Kidney epithelial cell (primary cell): ENCODE measurements around the gene AKAP14. TPM values are rescaled to one million over a fixed set of nuclear protein-coding genes. Genes with fewer than 3 reads are reported as not detected.

ENCODE experiments used
- DNase-seq: peaks from one replicate; pipeline ENCODE4 v3.0.0-alpha.2; 2010; ENCODE audit warnings: low read depth
- H3K27me3 ChIP-seq: 2 replicates; pipeline ENCODE4 v1.6.0; 2011; ENCODE audit warnings: low read length; ENCODE audit not compliant: control insufficient read depth, insufficient read depth
- H3K36me3 ChIP-seq: 2 replicates; pipeline ENCODE4 v1.5.1; 2011; ENCODE audit warnings: low read length; ENCODE audit not compliant: control insufficient read depth, insufficient read depth
- H3K4me3 ChIP-seq: 2 replicates; pipeline ENCODE4 v1.5.1; 2011; ENCODE audit warnings: low read depth, mild to moderate bottlenecking, control low read depth, low read length
- total RNA-seq: library from RNA; depleted of rRNA; stranded (reverse); fragments of >200 nt; gene quantifications from 2 replicates; pipeline ENCODE4 v1.2.3, GENCODE V29; 2015
- TF ChIP-seq, protein P1 (sequence below): IDR thresholded peaks from 2 replicates; pipeline ENCODE4 v1.5.1; 2011; ENCODE audit warnings: mild to moderate bottlenecking, moderate library complexity, low read length, control low read depth, inconsistent platforms; ENCODE audit not compliant: insufficient read depth, poor library complexity, severe bottlenecking

The AKAP14 gene
- total RNA-seq, 1 donor from 2014 or later = not detected

- Histone ChIP-seq H3K4me3 (peak within 1 kb of the TSS; percentile 76), H3K36me3 (no peaks in the 10 kb centered on the region), H3K27me3 (no peaks in the 10 kb centered on the region)
- DNase-seq = peak; percentile 48
- TF ChIP-seq, protein P1, sequence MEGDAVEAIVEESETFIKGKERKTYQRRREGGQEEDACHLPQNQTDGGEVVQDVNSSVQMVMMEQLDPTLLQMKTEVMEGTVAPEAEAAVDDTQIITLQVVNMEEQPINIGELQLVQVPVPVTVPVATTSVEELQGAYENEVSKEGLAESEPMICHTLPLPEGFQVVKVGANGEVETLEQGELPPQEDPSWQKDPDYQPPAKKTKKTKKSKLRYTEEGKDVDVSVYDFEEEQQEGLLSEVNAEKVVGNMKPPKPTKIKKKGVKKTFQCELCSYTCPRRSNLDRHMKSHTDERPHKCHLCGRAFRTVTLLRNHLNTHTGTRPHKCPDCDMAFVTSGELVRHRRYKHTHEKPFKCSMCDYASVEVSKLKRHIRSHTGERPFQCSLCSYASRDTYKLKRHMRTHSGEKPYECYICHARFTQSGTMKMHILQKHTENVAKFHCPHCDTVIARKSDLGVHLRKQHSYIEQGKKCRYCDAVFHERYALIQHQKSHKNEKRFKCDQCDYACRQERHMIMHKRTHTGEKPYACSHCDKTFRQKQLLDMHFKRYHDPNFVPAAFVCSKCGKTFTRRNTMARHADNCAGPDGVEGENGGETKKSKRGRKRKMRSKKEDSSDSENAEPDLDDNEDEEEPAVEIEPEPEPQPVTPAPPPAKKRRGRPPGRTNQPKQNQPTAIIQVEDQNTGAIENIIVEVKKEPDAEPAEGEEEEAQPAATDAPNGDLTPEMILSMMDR = no peak
These were observed 23.9 kb upstream of the AKAP14 start, which contains the start of the genes NDUFA1 and RNF113A for GRCh38 chrX:119871599-119872395. NDUFA1 (plus strand) TSS chrX:119871832; CDS start chrX:119871912, 80 bp downstream. RNF113A (minus strand) TSS chrX:119871733; CDS start chrX:119871613, 120 bp downstream.

- TF ChIP-seq, protein P1 = no peak
- H3K36me3 ChIP-seq = no peaks in the 10 kb centered on the region
- H3K27me3 ChIP-seq = no peaks in the 10 kb centered on the region
- no peak overlapping the region for H3K4me3 ChIP-seq
- DNase-seq = no peak
These were observed 17.0 kb upstream of the AKAP14 start for GRCh38 chrX:119878740-119879139.

- no peak for DNase-seq
- Histone ChIP-seq H3K4me3 (no peak overlapping the region), H3K27me3 (no peaks in the 10 kb centered on the region), H3K36me3 (no peaks in the 10 kb centered on the region)
- TF ChIP-seq, protein P1 = no peak
These were observed 15.6 kb upstream of the AKAP14 start for GRCh38 chrX:119880076-119880475.

- H3K4me3 ChIP-seq = no peak overlapping the region
- no peak for DNase-seq
- H3K36me3 ChIP-seq = no peaks in the 10 kb centered on the region
- no peaks in the 10 kb centered on the region for H3K27me3 ChIP-seq
- TF ChIP-seq, protein P1 = peak; percentile 66
These were observed 14.9 kb upstream of the AKAP14 start for GRCh38 chrX:119880552-119881437.

- Histone ChIP-seq H3K36me3 (no peaks in the 10 kb centered on the region), H3K27me3 (no peaks in the 10 kb centered on the region), H3K4me3 (no peak overlapping the region)
- TF ChIP-seq, protein P1 = no peak
- no peak for DNase-seq
These were observed 9.9 kb upstream of the AKAP14 start for GRCh38 chrX:119885554-119886428.
